PC-9 (cell line): Measurements from ENCODE around the gene DOCK4.

ENCODE experiments used
- CTCF ChIP-seq: fragments of 200-600 bp; sonication (generic); conservative IDR thresholded peaks from 2 replicates; pipeline ENCODE4 v1.6.1; 2017; ENCODE audit warnings: mixed run types, antibody characterized with exemption, mild to moderate bottlenecking, moderate library complexity
- EZH2 ChIP-seq: fragments of 200-600 bp; sonication (generic); IDR thresholded peaks from 2 replicates; pipeline ENCODE4 v1.8.0; 2017; ENCODE audit warnings: antibody characterized with exemption, low read depth

- TF ChIP-seq CTCF = no peak
- no peak for TF ChIP-seq EZH2
Measured at GRCh38 chr7:111762799-111763198, 443.4 kb downstream of the DOCK4 start.
